Calu3 (cell line): ENCODE measurements around the gene GAP43. TPM values are rescaled to one million over a fixed set of nuclear protein-coding genes. Genes with fewer than 3 reads are reported as not detected.
A peak's percentile ranks its signal among the peaks of the same experiment; 100 is the strongest.

Experiments used
- BruUV-seq: library from RNA; stranded (reverse); fragments of 400-500 nt; replicated peaks from 2 replicates; lab custom pipeline; 2021; lab: Mats Ljungman, UMichigan
- CTCF ChIA-PET: fragments of 300-600 bp; sonication (Branson Sonifier 250); formaldehyde crosslinking; loops from one replicate; lab custom pipeline; 2022; ENCODE audit warnings: antibody characterized with exemption; lab: Charles Lee
- DNase-seq: peaks from one replicate; pipeline ENCODE4 v3.0.0; 2022
- H3K27ac Mint-ChIP-seq: one replicate; pipeline ENCODE4 v1.8.0; 2022; ENCODE audit warnings: mixed read lengths; ENCODE audit not compliant: unreplicated experiment
- H3K27me3 Mint-ChIP-seq: one replicate; pipeline ENCODE4 v1.8.0; 2022; ENCODE audit warnings: mixed read lengths; ENCODE audit not compliant: unreplicated experiment
- H3K36me3 Mint-ChIP-seq: one replicate; pipeline ENCODE4 v1.8.0; 2022; ENCODE audit warnings: mild to moderate bottlenecking, moderate library complexity, mixed read lengths; ENCODE audit not compliant: insufficient read depth, unreplicated experiment
- H3K4me1 Mint-ChIP-seq: one replicate; pipeline ENCODE4 v1.8.0; 2022; ENCODE audit warnings: mild to moderate bottlenecking, low read depth, mixed read lengths; ENCODE audit not compliant: unreplicated experiment
- H3K4me3 Mint-ChIP-seq: one replicate; pipeline ENCODE4 v1.8.0; 2022; ENCODE audit warnings: mild to moderate bottlenecking, low read depth, moderate library complexity, mixed read lengths; ENCODE audit not compliant: unreplicated experiment
- H3K9me3 Mint-ChIP-seq: one replicate; pipeline ENCODE4 v1.8.0; 2022; ENCODE audit warnings: low read depth, mixed read lengths; ENCODE audit not compliant: unreplicated experiment
- CTCF ChIP-seq: fragments of 200-600 bp; IDR thresholded peaks from one replicate; pipeline ENCODE4 v1.8.0; 2022; ENCODE audit warnings: antibody characterized with exemption; ENCODE audit not compliant: unreplicated experiment
- intact Hi-C: fragments of 100-400 bp; cut with micrococcal nuclease; formaldehyde crosslinking; loops from one replicate; pipeline ENCODE4 v1.10.0; 2022; ENCODE audit not compliant: unreplicated experiment
- total RNA-seq: library from RNA; stranded (reverse); gene quantifications from 2 replicates; pipeline ENCODE4 v1.2.3, GENCODE V29; 2022

GAP43 gene
- total RNA-seq, 1 experiment from 2014 or later: not detected

DNA sequence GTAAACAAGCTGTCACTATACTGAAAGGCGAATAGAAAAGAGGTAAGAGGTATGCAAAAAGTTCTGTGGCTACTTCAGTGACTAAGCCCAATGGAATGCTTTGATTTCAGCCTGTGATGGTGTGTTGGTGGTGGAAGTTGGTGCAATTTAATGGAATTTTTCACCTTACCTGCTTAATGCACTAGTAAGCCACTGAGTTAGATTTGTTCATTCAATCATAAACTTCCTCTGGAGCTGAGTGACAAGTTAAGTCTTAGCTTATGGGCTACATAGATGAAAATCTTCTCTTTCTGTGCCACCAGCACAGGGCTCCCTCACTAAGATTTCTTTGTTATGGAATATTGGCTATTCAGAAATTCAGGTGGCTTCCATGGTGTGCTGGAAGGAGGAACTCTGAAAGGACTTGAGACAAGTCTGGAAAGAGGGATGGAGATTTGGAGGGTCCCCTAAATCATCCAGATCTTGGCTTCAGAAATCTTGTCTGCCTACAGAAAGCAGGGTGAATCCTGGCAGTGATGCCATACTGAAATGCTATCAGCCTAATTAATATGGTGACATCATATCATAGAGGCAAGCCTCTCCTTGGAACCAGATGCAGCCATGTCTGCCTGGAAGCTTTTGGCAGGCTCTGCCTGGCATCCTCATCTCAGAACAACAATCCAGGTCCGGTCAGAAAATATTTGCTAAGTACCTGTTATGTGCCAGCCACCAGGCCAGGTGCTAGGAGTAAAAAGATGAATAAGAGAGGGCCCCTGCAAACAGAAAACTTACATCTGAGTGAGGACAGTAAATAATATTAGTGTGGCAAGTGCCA, 8.1 kb upstream of the GAP43 start:
- H3K4me3 Mint-ChIP-seq: no peak overlapping the region
- no peaks in the 10 kb centered on the region for H3K36me3 Mint-ChIP-seq
- CTCF ChIA-PET: no interaction called here
- peaks cover 46% of the 10 kb centered on the region for H3K27me3 Mint-ChIP-seq
- DNase-seq: peak; percentile 13
- intact Hi-C loops: no loop called here
- H3K27ac Mint-ChIP-seq: no peak overlapping the region
- H3K9me3 Mint-ChIP-seq: no peaks in the 10 kb centered on the region
- no peak for TF ChIP-seq CTCF
- no peaks in the 10 kb centered on the region for H3K4me1 Mint-ChIP-seq
- BruUV-seq: no TSS peak

- CTCF ChIA-PET: no interaction called here
- H3K27ac Mint-ChIP-seq: no peak overlapping the region
- BruUV-seq: no TSS peak
- peaks cover 33% of the 10 kb centered on the region for H3K27me3 Mint-ChIP-seq
- no peak for DNase-seq
- intact Hi-C loops: no loop called here
- H3K9me3 Mint-ChIP-seq: no peaks in the 10 kb centered on the region
- TF ChIP-seq CTCF: no peak
- no peaks in the 10 kb centered on the region for H3K36me3 Mint-ChIP-seq
- H3K4me1 Mint-ChIP-seq: no peaks in the 10 kb centered on the region
- no peak overlapping the region for H3K4me3 Mint-ChIP-seq
Measured at GRCh38 chr3:115616461-115616860, 6.8 kb upstream of the GAP43 start.

GRCh38 chr3:115617591-115617990, 5.7 kb upstream of the GAP43 start:
- Mint-ChIP-seq H3K9me3 (no peaks in the 10 kb centered on the region), H3K4me3 (no peak overlapping the region), H3K27ac (no peak overlapping the region), H3K4me1 (no peaks in the 10 kb centered on the region), H3K27me3 (peaks cover 32% of the 10 kb centered on the region), H3K36me3 (no peaks in the 10 kb centered on the region)
- no peak for TF ChIP-seq CTCF
- no TSS peak for BruUV-seq
- CTCF ChIA-PET: no interaction called here
- intact Hi-C loops: no loop called here
- no peak for DNase-seq

- H3K36me3 Mint-ChIP-seq: no peaks in the 10 kb centered on the region
- H3K27me3 Mint-ChIP-seq: peaks cover 45% of the 10 kb centered on the region
- no peaks in the 10 kb centered on the region for H3K4me1 Mint-ChIP-seq
- no peaks in the 10 kb centered on the region for H3K9me3 Mint-ChIP-seq
- CTCF ChIA-PET: no interaction called here
- no peak for TF ChIP-seq CTCF
- no peak overlapping the region for H3K27ac Mint-ChIP-seq
- DNase-seq: no peak
- no TSS peak for BruUV-seq
- no peak overlapping the region for H3K4me3 Mint-ChIP-seq
- intact Hi-C loops: no loop called here
Measured at GRCh38 chr3:115624029-115624741, 875 bp downstream of the GAP43 start.
